ENCODE measurements around the gene TTC1.
A peak's percentile ranks its signal among the peaks of the same experiment; 100 is the strongest.
"Not testable (repeated sequence)": the region's sequence is repeated elsewhere in the genome, so short reads cannot be mapped to it uniquely, and the experiment has no call there.

The TTC1 gene, protein sequence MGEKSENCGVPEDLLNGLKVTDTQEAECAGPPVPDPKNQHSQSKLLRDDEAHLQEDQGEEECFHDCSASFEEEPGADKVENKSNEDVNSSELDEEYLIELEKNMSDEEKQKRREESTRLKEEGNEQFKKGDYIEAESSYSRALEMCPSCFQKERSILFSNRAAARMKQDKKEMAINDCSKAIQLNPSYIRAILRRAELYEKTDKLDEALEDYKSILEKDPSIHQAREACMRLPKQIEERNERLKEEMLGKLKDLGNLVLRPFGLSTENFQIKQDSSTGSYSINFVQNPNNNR

DNA sequence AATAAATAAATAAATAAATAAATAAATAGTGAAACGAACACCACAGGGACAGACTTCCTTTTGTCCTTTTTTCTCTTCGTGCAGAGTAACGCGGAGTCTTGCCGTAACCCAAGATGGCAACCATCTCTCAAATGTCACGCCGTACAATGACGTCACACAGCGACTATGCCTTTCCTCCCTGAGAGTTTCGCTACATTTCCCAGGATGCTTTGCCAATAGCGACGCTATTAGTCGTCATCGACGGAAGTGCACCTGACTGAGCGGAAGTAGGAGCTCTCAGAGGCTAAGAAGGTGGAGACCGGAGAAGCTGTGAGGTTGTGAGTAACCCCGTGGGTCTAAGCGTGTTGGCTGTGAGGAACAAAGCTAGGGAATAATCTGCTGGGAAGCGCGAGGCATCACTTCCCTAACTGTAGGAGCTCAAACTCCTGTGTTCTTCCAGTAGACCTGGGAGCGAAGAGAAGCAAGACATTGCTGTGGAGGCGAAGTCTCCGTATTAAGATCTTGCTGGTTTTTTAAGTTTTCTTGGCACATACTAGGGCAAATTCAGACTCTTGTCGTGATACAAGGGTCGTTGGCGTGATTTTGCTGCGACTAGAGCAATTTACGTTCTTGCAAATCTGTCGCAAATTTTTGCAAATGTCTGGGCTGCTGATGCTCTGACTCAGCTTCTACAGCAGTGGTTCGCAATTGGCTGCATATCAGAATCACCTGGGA, at the start of gene TTC1:
Gene TTC1, plus strand, starts transcription at position 263 of the 714 bp plus-strand sequence. CDS start 1,390 bp downstream, outside the sequence.
- peak; percentile 95 to 96 for DNase-seq

DNA sequence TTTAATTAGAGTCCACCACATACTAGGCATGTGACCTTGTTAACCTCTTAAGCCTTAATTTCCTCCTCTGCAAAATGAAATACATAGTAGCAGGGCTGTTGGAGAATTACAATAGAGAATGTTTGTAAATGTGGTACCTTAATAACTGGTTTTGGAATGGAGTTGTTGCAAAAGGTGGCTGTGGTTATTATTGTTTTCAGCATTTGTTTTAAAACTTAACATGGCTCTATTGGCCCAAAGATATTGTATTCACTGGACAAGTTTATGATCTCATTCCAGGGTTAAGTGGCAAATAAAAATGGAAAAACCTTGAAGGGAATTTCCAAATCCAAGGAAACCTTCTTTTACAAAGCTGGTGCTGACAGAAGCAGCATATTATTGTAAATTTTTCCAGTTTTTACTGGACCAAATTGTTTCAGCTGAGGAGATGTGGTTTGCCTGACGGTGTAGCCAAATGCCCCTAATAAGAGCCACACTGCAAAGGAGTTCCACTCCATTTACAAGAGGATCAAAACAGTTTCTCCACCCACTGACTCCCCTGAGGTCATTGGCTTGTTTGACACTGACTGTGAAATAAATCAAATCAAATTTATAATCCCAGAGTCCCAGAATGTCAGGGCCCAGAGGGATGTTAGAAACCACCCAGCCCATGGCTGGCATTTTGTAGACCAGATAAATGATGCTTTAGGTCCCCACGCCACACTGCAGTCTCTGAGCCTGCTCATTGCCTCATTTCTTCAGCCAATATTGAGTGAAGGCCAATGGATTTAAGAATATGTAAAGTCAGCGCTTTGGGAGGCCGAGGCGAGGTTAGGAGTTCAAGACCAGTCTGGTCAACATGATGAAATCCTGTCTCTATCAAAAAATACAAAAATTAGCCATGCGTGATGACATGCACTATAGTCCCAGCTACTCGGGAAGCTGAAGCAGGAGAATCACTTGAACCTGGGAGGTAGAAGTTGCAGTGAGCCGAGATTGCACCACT, 47.5 kb upstream of the TTC1 start:
- DNase-seq, result no peak

DNA sequence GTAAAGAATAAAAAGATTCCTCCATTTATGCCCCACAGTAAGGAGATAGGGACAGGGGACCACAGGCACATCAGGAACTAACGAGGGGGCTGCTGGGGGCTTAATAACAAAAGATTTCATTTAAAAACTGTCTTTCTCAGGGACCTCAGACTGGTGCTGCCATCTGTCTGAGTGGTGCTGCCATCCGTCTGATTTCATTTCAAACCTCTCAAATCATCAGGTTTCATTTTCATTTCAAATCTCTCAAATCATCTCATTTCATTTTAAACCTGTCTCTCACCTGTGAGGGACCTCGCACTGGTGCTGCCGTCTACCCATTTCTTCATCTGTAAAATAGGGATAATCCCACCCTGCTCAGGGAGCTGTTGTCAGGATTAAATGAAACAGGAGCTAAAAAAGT, 46.7 kb upstream of the TTC1 start:
- DNase-seq, result no peak

DNA sequence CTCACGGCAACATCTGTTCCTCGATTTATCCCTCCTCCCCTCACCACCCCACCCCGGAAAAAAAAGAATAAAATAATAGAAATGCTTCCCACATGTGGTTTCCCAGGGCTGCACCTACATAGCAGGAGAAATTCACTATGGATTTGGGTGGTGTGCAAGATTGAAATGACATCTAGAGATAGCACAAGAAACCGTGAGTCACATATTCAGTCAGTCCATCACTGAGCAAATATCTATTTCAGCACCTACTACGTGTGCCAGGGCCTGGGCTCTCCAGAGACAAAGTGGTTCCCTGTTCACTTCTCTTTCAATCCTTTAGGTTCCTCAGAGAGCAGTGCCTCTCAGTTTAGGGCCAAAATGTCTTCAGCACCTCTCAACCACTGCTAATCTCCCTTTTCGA, 45.0 kb upstream of the TTC1 start:
- DNase-seq, result no peak

DNA sequence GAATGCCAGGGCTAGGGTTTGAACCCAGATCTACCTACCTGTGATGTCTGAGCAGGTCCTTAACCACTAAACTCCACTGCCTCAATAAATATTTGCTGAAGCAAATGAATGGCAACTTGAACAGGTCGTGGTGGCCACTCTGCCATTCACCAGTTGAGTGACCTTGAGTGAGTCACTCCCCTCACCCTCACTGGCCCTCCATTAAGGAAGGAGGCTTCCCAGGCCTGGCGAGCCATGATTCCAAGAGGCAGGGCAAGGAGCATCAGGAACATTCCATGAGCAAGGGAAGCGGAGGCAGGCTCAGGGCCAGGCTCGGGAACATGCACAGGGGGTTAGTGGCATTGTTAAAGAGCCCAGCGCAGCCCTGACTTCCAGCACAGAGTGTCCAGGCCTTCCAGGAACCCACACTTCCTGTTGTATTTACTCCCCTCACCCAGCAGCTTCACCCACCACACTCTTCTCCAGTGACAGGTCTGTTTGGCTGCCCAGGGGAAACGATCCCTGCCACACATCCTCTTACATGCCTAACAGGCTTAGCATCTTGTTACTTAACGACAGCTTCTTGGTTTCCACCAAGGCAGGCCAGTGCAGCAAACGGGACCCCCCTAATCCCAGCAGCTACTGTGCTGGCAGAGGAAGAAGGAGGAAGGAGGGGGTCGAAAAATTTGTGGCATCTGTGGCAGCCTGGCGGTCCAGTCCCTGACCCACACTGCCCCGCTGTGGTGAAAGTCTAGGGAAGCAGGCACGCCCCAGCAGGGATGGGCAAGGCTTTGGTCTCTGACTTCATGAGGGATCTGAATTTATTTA, 43.7 kb upstream of the TTC1 start:
- peak in 1 of 2 donors; percentile 2 for DNase-seq

DNA sequence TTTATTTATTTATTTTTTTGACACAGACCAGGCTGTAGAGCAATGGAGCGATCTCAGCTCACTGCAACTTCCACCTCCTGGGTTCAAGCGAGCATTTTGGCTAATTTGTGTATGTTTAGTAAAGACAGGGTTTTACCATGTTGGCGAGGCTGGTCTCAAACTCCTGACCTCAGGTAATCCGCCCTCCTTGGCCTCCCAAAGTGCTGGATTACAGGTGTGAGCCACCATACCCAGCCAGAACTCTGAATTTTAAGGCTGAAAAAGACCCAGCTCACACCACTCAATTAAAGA, 43.2 kb upstream of the TTC1 start:
- not testable (repeated sequence) for DNase-seq

DNA sequence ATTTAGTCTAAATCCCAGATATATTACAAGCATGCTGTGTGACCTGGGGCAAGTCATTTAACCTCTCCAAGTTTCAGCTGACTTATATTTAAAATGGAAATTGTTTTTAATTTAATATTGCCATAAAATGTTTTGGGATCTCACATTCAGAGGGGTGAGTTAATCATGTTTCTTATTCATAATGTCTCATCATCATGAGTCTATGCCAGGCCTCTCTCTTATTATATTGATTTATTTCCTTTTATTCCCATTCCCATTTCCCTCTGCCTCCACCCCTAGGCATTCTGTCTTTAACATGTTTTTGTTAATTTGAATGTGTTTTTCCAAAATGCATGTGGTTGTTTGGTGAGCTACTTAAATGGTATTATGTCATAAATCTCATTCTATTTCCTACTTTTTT, 39.0 kb upstream of the TTC1 start:
- no peak for DNase-seq

DNA sequence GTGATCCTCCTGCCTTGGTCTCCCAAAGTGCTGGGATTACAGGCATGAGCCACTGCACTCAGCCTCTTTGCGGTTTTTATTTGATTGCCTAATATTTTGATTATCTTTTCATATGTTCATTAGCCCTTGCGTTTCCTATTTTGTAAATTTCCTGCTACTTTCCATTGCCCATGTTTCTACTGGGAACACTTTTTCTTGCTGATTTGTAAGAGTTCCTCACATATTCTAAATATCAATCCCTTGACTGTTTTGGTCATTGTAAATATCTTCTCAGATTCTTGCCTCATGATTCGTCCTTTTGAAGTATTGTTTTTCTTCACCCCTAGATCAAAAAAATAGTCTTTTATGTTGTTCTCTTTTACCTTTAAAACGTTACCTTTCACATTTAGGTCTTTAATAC, 37.9 kb upstream of the TTC1 start:
- DNase-seq, result no peak

DNA sequence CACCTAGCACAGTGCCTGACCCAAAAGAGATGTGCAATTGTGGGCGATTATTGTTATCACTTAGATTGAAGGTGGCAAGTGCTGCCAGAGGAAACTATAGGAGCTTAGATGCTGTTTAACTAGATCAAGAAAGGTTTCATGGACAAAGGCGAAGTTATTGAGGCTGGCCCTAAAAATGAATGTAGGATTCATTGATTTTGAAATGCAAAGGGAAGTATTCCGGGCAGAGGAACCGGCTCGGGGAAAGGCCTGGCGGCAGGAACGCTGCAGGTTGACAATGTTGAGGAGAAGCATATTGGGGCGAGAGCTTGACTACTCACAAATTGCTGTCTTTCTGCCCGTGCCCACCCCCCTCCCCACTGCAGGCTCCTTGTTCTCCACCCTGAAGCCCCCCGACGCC, 37.4 kb upstream of the TTC1 start:
- DNase-seq, result no peak

DNA sequence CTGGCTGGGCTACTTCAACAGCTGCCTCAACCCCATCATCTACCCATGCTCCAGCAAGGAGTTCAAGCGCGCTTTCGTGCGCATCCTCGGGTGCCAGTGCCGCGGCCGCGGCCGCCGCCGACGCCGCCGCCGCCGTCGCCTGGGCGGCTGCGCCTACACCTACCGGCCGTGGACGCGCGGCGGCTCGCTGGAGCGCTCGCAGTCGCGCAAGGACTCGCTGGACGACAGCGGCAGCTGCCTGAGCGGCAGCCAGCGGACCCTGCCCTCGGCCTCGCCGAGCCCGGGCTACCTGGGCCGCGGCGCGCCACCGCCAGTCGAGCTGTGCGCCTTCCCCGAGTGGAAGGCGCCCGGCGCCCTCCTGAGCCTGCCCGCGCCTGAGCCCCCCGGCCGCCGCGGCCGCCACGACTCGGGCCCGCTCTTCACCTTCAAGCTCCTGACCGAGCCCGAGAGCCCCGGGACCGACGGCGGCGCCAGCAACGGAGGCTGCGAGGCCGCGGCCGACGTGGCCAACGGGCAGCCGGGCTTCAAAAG, 36.9 kb upstream of the TTC1 start:
- no peak for DNase-seq

DNA sequence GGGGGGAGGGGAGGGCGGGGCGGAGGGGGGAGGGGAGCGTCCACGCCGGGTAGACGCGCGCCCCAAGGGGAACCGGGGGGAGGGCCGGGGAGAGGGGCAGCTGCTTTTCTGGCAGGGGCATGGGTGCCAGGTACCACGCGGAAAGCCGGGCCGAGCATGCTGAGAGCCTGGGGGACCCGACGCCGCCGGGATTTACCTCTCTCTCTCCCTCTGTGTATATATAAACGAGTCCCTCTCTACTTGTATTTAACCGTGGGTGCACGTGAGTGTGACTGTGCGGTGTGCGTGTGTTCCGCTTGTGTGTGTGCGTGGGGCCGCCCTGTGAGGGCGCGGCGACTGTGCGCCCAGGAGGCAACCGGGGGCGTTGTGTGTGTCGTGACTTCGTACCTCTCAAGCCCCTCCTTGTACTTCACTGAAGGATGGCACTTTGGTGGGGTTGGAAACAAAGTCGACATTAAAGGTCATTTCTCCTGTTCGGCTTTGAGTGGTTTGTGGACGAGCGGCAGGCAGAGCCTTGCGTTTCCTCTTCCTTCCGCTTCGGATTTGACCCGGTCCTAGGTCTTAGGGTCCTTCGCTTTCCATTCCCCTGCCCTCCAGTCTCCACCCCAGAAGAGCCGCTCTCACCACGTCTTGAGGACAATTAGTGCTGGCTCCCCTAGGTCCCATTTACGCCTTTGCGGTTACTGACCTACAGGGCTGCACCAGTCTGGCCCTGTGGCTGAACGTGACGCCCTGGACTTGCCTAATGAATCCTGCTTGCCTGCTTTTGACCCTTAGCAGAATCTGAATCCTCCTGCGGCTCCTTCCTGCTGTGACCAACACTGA, 36.2 kb upstream of the TTC1 start:
- no peak for DNase-seq

DNA sequence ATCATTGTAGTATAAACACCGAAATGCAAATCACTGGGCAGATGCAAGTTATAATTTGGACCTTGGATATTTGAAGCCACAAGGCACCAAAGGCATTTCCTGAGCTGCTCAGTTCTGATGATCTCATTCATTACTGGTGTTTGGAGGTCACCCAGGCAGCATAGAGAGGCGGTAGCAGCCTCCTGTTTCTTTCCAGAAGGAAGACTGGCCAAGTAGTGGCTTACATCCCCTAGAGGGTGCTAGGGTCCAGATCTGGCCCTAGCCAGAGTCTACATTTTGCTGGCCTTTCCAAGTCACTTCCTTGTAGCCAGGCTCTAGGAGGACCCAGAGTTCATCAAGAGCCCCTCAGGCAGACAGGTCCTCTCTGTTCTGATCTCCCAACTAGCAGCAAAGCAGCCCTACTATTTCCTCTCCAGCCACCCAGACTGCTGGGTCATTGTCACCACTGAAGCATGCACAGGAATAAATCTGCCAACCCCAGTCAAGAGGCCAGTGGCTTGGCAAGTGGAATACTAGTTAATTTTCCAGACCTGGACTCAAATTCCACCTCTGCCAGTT, 33.4 kb upstream of the TTC1 start:
- DNase-seq, result no peak

DNA sequence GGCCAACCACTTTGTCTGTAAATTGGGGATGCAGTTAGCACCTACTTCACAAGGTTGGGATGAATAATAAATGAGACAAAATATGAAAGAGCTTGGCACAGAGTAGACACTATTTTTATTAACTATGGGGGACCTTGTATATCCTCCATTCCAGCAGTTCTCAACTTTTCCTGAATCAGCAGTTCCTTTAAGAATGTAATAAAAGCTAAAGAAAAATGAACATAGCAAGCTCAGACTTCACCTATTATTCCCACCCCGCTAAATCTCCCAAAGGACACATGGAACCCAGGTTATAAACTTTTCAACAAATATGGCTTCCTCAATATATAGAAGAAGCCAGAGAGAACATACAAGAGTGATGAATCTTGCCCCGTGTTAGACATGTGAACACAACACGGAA, 32.0 kb upstream of the TTC1 start:
- no peak for DNase-seq

DNA sequence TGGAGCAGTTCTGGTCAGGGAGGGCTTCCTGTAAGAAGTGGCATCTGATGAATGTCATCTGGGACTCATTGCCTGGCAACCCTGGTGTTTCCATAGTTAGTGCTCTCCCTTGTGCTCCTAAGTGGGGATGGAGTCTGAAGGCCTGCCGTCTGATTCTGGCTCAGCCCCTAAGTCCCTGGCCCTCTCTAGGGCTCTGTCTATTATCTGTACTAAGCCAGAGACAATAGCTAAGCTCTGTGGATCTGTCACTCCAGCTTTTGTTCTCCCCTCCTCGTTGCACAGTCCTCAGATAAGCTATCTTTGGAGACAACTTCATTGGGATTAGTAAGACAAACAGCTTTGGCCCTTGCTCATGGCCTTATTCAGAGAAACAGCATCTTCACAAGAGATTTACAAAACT, 30.6 kb upstream of the TTC1 start:
- no peak for DNase-seq

DNA sequence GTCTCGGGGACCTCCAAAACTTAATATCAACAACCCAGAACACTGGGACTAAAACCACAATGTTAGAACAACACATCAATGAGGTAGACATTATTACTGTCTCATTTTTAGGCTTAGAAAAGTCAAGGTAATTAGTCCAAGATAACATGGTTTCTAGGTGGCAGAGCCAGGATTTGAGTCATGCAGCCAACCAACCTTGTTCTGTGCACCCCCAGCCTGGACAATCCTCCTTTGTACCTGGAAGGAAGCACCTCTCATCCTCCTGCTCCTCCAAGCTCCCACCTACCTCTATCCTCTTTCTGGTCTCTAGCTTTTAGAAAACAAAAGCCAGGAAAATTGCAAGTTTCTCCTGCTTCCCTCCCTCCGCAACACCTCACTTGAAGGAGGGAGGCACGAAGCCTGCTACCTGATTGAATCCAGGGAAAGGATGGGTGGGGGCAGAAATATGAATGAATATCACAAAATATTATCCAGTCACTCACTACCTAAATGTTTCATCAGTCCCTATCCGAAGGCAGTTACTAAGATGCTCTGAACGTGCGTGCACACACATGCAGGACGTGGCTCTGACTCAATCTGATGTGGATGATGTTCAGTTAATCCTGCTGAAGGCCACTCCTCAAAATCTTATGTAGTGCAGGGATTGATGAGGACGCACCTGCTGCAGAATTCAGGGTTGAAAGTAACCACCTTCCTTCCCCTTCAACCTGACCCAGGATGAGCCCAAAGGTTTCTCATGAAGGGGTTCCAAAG, 26.3 kb upstream of the TTC1 start:
- no peak for DNase-seq

DNA sequence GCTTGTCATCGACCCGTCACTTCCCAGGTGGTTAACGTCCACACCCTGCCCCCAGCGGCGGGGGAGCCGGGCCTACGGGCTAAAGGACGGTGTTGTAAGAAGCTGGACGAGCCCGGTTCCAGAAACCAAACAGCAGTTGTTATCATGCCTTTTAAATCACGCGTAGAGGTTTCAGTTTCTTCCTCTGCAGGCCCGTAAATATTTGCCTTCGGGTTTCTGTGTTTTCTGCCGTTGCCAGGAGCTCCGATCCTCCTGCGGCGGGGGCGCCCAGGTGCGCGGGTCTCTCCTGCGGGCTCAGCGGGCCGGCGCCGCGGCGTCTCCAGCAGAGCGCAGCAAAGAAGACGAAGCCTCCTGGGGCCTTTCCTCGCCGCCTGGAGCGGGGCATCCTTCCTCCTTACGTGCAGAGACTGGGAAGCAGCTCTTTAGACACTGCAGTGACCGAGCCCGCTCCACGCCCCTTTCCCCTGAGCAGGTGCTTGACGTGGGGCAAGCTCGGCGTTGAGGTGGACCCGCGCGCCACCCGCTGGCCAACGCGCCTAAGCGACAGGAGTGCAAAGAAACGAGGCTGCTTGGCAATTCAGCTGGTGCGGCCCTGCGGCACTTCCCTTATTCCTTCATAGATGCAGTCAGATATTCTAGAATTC, 21.8 kb upstream of the TTC1 start:
- peak; percentile 75 to 77 for DNase-seq

DNA sequence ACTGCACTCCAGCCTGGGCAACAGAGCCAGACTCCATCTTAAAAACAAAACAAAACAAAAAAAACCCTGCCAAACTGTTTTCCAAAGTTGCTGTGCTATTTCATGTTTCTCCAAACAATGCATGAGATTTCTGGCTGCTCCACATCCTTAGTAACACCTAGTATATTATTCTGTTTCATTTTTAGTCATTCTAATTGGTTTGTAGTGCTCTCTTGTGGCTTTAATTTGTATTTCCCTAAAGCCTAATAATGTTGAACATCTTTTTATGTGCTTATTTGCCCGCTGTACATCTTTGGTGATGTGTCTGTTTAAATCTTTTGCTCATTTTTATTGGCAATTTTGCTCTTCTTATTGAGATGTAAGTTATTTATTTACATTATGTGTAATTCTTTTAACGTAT, 18.4 kb upstream of the TTC1 start:
- DNase-seq, result no peak

DNA sequence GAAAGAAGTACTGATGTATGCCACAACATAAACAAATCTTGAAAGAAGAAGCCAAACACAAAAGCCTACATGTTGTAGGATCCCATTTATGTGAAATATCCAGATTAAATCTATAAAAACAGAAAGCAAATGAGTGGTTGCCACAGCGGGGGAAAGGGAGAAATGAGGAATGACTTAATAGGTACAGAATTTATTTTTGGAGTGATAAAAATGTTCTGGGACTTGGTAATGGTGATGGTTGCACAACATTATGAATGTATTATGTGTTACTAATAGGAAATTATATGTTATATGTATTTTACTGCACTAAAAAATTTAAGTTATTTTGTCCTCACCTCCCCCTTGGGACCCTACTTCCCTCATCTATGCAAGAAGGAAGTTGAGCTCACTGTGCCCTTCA, 16.4 kb upstream of the TTC1 start:
- no peak for DNase-seq

DNA sequence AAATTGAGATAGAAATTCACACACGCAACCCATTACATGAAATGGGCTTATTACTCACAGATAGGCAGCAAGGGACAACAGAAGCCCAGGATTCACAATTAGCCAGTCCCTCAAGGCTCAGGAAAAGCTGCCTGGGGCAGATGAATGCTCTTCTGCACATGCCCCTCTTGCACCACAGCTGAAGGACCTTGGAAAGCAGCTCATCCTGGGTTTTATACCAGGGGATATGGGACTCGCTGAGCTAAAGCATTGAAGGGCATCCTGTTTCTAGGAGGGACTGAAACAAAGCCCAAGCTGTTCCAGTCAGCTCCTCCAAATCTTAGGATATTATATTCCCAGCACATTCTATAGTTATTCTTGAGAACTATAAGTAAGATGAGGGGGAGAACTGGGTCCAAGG, 15.7 kb upstream of the TTC1 start:
- DNase-seq, result no peak

DNA sequence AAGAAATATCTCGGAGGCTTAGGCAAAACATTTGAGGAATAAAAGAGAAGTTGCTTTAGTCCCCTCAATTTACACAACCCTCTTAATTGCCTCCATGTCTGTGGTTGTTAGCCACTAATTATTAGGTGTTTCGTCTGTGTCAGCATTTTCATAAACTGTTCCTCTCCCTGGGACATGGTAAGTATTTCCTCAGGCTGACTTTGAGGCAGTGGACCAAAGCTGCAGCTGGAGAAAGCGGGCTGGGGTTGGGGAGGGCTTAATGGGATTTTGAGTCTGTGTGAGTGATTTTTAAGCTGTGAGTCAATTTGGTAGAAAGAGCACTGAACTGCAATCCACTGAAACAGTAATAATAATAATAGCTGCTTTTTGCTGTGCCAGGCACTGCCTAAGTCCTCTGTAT, 13.0 kb upstream of the TTC1 start:
- no peak for DNase-seq
